ENCODE measurements around the gene WDR41.

GRCh38 chr5:77426670-77427069 lies 65.4 kb downstream of the WDR41 start:
- TF ChIP-seq CTCF (IDR thresholded peaks at IDR 0.05): no peak
- no peak for TF ChIP-seq NR3C1 (IDR thresholded peaks at IDR 0.05)
- TF ChIP-seq FOSL2 (IDR thresholded peaks at IDR 0.05): no peak
- TF ChIP-seq FOSL2 (CRISPR knock-in tag; IDR thresholded peaks at IDR 0.05): no peak
- TF ChIP-seq RCOR1 (IDR thresholded peaks at IDR 0.05; ENCODE audit: low read depth, low read length): no peak
- no peak for TF ChIP-seq EP300 (IDR thresholded peaks at IDR 0.05)
- TF ChIP-seq POLR2AphosphoS2 (conservative IDR thresholded peaks at IDR 0.05; ENCODE audit: low read length): no peak
- TF ChIP-seq NPAS2 (CRISPR knock-in tag; IDR thresholded peaks at IDR 0.05; ENCODE audit: borderline replicate concordance): no peak
- TF ChIP-seq ESRRA (IDR thresholded peaks at IDR 0.05; ENCODE audit: borderline replicate concordance, low read length): no peak
